ENCODE results near the gene ZNF385B. TPM values are rescaled to one million over a fixed set of nuclear protein-coding genes. Genes with fewer than 3 reads are reported as not detected.

ZNF385B gene
- total and polyA plus RNA-seq, 9 of the 15 experiments (the other 6 are each of a cell fraction or from before 2014, with no cell fraction given) = 0.50 TPM; not detected in 8

DNA sequence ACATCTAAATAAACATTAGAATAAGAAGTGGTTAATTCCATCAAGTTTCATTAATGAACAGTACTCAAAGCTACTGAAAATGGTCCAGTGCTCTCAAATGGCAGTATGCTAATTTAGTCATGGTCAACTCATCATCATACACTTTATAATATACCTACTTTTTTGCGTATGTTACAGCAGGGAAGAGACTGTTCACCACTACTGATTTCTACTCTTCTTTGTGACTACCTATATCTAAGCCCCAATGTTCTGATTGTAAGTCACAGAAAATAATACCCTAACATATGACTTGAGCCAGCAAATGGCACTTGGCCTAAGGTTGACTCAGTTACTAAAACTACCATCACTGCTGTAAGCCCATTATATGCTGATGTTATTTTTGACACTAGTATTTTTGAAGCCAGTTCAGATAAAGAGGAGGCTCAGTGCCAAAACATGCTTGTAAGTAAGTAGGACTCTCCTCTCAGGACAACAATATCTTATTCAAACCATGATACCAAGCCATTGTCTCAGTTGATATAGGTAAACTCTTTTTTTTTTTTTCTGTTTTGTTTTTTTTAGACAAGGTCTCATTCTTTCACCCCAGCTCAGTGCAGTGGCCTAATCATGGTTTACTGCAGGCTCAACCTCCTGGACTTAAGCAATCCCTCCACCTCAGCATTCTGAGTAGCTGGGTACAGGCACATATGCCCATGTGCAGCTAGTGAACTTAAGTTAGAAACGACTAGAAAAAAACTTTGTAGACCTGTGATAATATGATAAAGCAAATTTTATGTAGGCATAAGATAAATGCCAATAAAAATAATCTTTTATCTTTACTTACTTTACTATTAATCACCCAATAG, 266.9 kb downstream of the ZNF385B start:
- ATAC-seq = no peak
- 0% methylated on average over 2 of the region's 2 CpGs for WGBS (ENCODE audit: insufficient coverage, low coverage, missing lambda C conversion rate)
- in situ Hi-C loops (cut with MboI) = no loop called here
- TF ChIP-seq ZNF212 (CRISPR knock-in tag; IDR thresholded peaks at IDR 0.05) = no peak
- no peak for TF ChIP-seq JUNB (CRISPR knock-in tag; conservative IDR thresholded peaks at IDR 0.05)
- TF ChIP-seq ZNF408 (CRISPR knock-in tag; IDR thresholded peaks at IDR 0.05; ENCODE audit: low read depth) = no peak
- no peak for TF ChIP-seq ZNF707 (CRISPR knock-in tag; conservative IDR thresholded peaks at IDR 0.05)
- no peak for TF ChIP-seq HDAC8 (tag; IDR thresholded peaks at IDR 0.05)
- TF ChIP-seq, protein P1, sequence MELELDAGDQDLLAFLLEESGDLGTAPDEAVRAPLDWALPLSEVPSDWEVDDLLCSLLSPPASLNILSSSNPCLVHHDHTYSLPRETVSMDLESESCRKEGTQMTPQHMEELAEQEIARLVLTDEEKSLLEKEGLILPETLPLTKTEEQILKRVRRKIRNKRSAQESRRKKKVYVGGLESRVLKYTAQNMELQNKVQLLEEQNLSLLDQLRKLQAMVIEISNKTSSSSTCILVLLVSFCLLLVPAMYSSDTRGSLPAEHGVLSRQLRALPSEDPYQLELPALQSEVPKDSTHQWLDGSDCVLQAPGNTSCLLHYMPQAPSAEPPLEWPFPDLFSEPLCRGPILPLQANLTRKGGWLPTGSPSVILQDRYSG (tag; conservative IDR thresholded peaks at IDR 0.05; ENCODE audit: low read depth) = no peak
- TF ChIP-seq SMAD4 (CRISPR knock-in tag; conservative IDR thresholded peaks at IDR 0.05) = no peak
- TF ChIP-seq CREBBP (IDR thresholded peaks at IDR 0.05; ENCODE audit: low read depth, low read length) = no peak
- no peak for TF ChIP-seq ZNF695 (CRISPR knock-in tag; IDR thresholded peaks at IDR 0.05)
- no peak for TF ChIP-seq NCOA1 (IDR thresholded peaks at IDR 0.05; ENCODE audit: low read depth)
- no peak for TF ChIP-seq SIX5 (IDR thresholded peaks at IDR 0.05; ENCODE audit: borderline replicate concordance in 1 of 2, insufficient read depth in 1 of 2, low read depth in 1 of 2, low read length in 2 of 2)
- TF ChIP-seq, protein P2, sequence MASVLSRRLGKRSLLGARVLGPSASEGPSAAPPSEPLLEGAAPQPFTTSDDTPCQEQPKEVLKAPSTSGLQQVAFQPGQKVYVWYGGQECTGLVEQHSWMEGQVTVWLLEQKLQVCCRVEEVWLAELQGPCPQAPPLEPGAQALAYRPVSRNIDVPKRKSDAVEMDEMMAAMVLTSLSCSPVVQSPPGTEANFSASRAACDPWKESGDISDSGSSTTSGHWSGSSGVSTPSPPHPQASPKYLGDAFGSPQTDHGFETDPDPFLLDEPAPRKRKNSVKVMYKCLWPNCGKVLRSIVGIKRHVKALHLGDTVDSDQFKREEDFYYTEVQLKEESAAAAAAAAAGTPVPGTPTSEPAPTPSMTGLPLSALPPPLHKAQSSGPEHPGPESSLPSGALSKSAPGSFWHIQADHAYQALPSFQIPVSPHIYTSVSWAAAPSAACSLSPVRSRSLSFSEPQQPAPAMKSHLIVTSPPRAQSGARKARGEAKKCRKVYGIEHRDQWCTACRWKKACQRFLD (CRISPR knock-in tag; IDR thresholded peaks at IDR 0.05) = no peak
- TF ChIP-seq, protein P3, sequence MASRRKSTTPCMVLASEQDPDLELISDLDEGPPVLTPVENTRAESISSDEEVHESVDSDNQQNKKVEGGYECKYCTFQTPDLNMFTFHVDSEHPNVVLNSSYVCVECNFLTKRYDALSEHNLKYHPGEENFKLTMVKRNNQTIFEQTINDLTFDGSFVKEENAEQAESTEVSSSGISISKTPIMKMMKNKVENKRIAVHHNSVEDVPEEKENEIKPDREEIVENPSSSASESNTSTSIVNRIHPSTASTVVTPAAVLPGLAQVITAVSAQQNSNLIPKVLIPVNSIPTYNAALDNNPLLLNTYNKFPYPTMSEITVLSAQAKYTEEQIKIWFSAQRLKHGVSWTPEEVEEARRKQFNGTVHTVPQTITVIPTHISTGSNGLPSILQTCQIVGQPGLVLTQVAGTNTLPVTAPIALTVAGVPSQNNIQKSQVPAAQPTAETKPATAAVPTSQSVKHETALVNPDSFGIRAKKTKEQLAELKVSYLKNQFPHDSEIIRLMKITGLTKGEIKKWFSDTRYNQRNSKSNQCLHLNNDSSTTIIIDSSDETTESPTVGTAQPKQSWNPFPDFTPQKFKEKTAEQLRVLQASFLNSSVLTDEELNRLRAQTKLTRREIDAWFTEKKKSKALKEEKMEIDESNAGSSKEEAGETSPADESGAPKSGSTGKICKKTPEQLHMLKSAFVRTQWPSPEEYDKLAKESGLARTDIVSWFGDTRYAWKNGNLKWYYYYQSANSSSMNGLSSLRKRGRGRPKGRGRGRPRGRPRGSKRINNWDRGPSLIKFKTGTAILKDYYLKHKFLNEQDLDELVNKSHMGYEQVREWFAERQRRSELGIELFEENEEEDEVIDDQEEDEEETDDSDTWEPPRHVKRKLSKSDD (conservative IDR thresholded peaks at IDR 0.05; ENCODE audit: low read length) = no peak
- no peak for TF ChIP-seq CBFA2T2 (conservative IDR thresholded peaks at IDR 0.05)
- TF ChIP-seq MAFF (IDR thresholded peaks at IDR 0.05; ENCODE audit: low read length) = no peak
- no peak for TF ChIP-seq ZNF75A (CRISPR knock-in tag; IDR thresholded peaks at IDR 0.05)
- TF ChIP-seq ZNF274 (IDR thresholded peaks at IDR 0.05; ENCODE audit: borderline replicate concordance, low read depth, low read length) = no peak
- no peak for TF ChIP-seq ZBTB8A (IDR thresholded peaks at IDR 0.05; ENCODE audit: partially characterized antibody)

More for the DNA sequence above, 266.9 kb downstream of the ZNF385B start:
- Histone ChIP-seq H3K9ac (ENCODE audit: insufficient read depth in 1 of 2, low read depth in 2 of 2, low read length in 2 of 2) (no peak overlapping the region), H3K4me2 (ENCODE audit: insufficient read depth, low read length) (no peak overlapping the region), H3K4me3 (no peak overlapping the region), H3K9me3 (replicated peaks; ENCODE audit: control insufficient read depth, insufficient read depth, low read depth, low read length) (no peaks in the 10 kb centered on the region; the same call in 1 of the 2 replicates), H4K20me1 (replicated peaks; ENCODE audit: control insufficient read depth, insufficient read depth, low read length) (no peaks in the 10 kb centered on the region), H3K9me1 (ENCODE audit: control insufficient read depth, insufficient read depth, low read length) (no peaks in the 10 kb centered on the region), H3K79me2 (ENCODE audit: control insufficient read depth, insufficient read depth, low read length) (no peaks in the 10 kb centered on the region), H2AFZ (ENCODE audit: low read depth, low read length) (no peak overlapping the region), H3K27me3 (ENCODE audit: control insufficient read depth in 2 of 2, insufficient read depth in 2 of 2, low read length in 2 of 2) (no peaks in the 10 kb centered on the region), H3K4me1 (replicated peaks in 1 of 2; ENCODE audit: control insufficient read depth in 2 of 2, insufficient read depth in 2 of 2, low read length in 2 of 2) (no peaks in the 10 kb centered on the region), H3K36me3 (ENCODE audit: control insufficient read depth, insufficient read depth, low read length) (no peaks in the 10 kb centered on the region), H3K27ac (ENCODE audit: extremely low read depth, low read depth, low read length) (no peak overlapping the region)
- BruUV-seq (replicated peaks) = no TSS peak
- DNase-seq (ENCODE audit: extremely low read depth in 1 of 4, low spot score in 3 of 4) (no peak), FAIRE-seq (no peak)
- intact Hi-C loops (cut with micrococcal nuclease) = no loop called here
- POLR2A ChIA-PET = no interaction called here
- CTCF ChIA-PET (ENCODE audit: low intra/inter-chr PET ratio) = interaction anchor here (0.6 kb wide), 1 partner anchor 342 kb away, joined by 4 read pairs; no protein-coding TSS in a partner anchor
